ENCODE data around the gene CILP. TPM values are rescaled to one million over a fixed set of nuclear protein-coding genes. Genes with fewer than 3 reads are reported as not detected.

Gene CILP
- total RNA-seq, 4 donors from 2014 or later = 5.4 to 49.9 (median 41.6) TPM

- in situ Hi-C loops (cut with MboI; ENCODE audit: low sequenced_read_pairs in 4 of 4) (no loop called here), intact Hi-C loops (cut with DNase I; ENCODE audit: low total_unique reads) (no loop called here)
- TF ChIP-seq, protein P1, sequence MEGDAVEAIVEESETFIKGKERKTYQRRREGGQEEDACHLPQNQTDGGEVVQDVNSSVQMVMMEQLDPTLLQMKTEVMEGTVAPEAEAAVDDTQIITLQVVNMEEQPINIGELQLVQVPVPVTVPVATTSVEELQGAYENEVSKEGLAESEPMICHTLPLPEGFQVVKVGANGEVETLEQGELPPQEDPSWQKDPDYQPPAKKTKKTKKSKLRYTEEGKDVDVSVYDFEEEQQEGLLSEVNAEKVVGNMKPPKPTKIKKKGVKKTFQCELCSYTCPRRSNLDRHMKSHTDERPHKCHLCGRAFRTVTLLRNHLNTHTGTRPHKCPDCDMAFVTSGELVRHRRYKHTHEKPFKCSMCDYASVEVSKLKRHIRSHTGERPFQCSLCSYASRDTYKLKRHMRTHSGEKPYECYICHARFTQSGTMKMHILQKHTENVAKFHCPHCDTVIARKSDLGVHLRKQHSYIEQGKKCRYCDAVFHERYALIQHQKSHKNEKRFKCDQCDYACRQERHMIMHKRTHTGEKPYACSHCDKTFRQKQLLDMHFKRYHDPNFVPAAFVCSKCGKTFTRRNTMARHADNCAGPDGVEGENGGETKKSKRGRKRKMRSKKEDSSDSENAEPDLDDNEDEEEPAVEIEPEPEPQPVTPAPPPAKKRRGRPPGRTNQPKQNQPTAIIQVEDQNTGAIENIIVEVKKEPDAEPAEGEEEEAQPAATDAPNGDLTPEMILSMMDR (IDR thresholded peaks at IDR 0.05 in 4 of 5, conservative IDR thresholded peaks at IDR 0.05 in 1 of 5) = no peak
- no peak for TF ChIP-seq POLR2A (IDR thresholded peaks at IDR 0.05)
- no peaks in the 10 kb centered on the region for H3K9me3 ChIP-seq
- no peak for ATAC-seq
- H3K36me3 ChIP-seq = no peaks in the 10 kb centered on the region
- DNase-seq = no peak
- H3K4me1 ChIP-seq = no peaks in the 10 kb centered on the region
- H3K27ac ChIP-seq = no peak overlapping the region
- no peaks in the 10 kb centered on the region for H3K27me3 ChIP-seq
- H3K4me3 ChIP-seq = no peak overlapping the region
Measured at GRCh38 chr15:65204931-65205660, 6.2 kb downstream of the CILP start.

GRCh38 chr15:65204236-65204930 is 6.9 kb downstream of the CILP start:
- ATAC-seq = no peak
- TF ChIP-seq, protein P1 (IDR thresholded peaks at IDR 0.05 in 4 of 5, conservative IDR thresholded peaks at IDR 0.05 in 1 of 5) = no peak

DNA sequence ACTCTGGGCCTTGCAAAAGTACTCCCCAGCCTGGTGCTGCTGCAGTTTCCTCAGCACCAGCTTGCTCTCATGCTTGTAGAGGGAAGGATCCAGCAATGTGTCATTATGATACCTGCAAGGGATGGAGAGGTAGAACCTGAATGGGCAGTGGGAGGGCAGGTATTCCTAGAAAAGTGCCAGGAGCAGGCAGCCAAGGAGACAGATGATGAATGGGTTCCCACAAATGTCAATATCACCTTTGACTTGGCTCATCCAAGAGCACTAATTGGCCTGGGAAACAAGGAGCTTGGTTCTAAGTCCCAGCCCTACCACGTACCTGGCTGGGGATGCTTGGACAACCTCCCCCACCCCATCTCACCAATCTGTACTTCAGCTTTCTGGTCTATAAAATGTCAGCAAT is 9.4 kb downstream of the CILP start:
- ATAC-seq = no peak
- Histone ChIP-seq H3K9me3 (no peaks in the 10 kb centered on the region), H3K4me3 (no peak overlapping the region), H3K36me3 (no peaks in the 10 kb centered on the region), H3K4me1 (no peaks in the 10 kb centered on the region), H3K27me3 (no peaks in the 10 kb centered on the region), H3K27ac (no peak overlapping the region)
- in situ Hi-C loops (cut with MboI; ENCODE audit: low sequenced_read_pairs in 4 of 4) = no loop called here
- no peak for DNase-seq
- intact Hi-C loops (cut with DNase I; ENCODE audit: low total_unique reads) = no loop called here
- TF ChIP-seq, protein P1 (IDR thresholded peaks at IDR 0.05 in 4 of 5, conservative IDR thresholded peaks at IDR 0.05 in 1 of 5) = no peak
- TF ChIP-seq POLR2A (IDR thresholded peaks at IDR 0.05) = no peak

More at GRCh38 chr15:65204236-65204930, 6.9 kb downstream of the CILP start:
- intact Hi-C loops (cut with DNase I; ENCODE audit: low total_unique reads) (no loop called here), in situ Hi-C loops (cut with MboI; ENCODE audit: low sequenced_read_pairs in 4 of 4) (no loop called here)
- no peak overlapping the region for H3K4me3 ChIP-seq
- H3K36me3 ChIP-seq = no peaks in the 10 kb centered on the region
- no peaks in the 10 kb centered on the region for H3K9me3 ChIP-seq
- H3K27me3 ChIP-seq = no peaks in the 10 kb centered on the region
- no peak for DNase-seq
- no peaks in the 10 kb centered on the region for H3K4me1 ChIP-seq
- no peak overlapping the region for H3K27ac ChIP-seq

- Histone ChIP-seq H3K27ac (no peak overlapping the region), H3K4me3 (no peak overlapping the region), H3K36me3 (no peaks in the 10 kb centered on the region), H3K9me3 (no peaks in the 10 kb centered on the region), H3K27me3 (no peaks in the 10 kb centered on the region), H3K4me1 (no peaks in the 10 kb centered on the region)
- ATAC-seq = no peak
- in situ Hi-C loops (cut with MboI; ENCODE audit: low sequenced_read_pairs in 4 of 4) (loop anchor here in 3 of 4 donors (5.0 to 10.0 kb wide), 3 partner anchors 64 to 76 kb away; no protein-coding TSS in a partner anchor), intact Hi-C loops (cut with DNase I; ENCODE audit: low total_unique reads) (no loop called here)
- no peak for DNase-seq
- TF ChIP-seq, protein P1 (IDR thresholded peaks at IDR 0.05 in 4 of 5, conservative IDR thresholded peaks at IDR 0.05 in 1 of 5) = no peak
Measured at GRCh38 chr15:65198571-65198970, 12.7 kb downstream of the CILP start.

All from gastrocnemius medialis (tissue), 4 donors.